Tibial nerve (tissue), 4 donors: ENCODE data around the gene ZDHHC8. TPM values are rescaled to one million over a fixed set of nuclear protein-coding genes. Genes with fewer than 3 reads are reported as not detected.

ENCODE experiments used
- DNase-seq, 2 donors: peaks; one replicate each; pipeline ENCODE4 v3.0.0-alpha.2; 2019; ENCODE audit warnings: low spot score in 2 of 2
- H3K27ac ChIP-seq, 4 donors: fragments of 200-600 bp; sonication (generic) in 3 of 4; one replicate each; pipeline ENCODE4 v1.5.1; 2017 to 2019; ENCODE audit warnings: mild to moderate bottlenecking in 1 of 4
- H3K27me3 ChIP-seq, 2 donors: fragments of 200-600 bp; sonication (generic) in 1 of 2; one replicate each; pipeline versions ENCODE4 v1.5.1 to v1.6.0; 2017 to 2019
- H3K36me3 ChIP-seq, 3 donors: fragments of 200-600 bp; sonication (generic); one replicate each; pipeline ENCODE4 v1.5.1; 2018 to 2019
- H3K4me1 ChIP-seq, 4 donors: fragments of 200-600 bp; sonication (generic) in 3 of 4; one replicate each; pipeline ENCODE4 v1.5.1; 2017 to 2019
- H3K4me3 ChIP-seq, 4 donors: fragments of 200-600 bp; sonication (generic) in 3 of 4; one replicate each; pipeline ENCODE4 v1.5.1; 2017 to 2019; ENCODE audit warnings: mild to moderate bottlenecking in 1 of 4, moderate library complexity in 1 of 4
- H3K9me3 ChIP-seq, 4 donors: fragments of 200-600 bp; sonication (generic) in 3 of 4; one replicate each; pipeline ENCODE4 v1.5.1; 2017 to 2019
- CTCF ChIP-seq, 5 experiments: fragments of 200-600 bp in 3 of 5; fragments of 450-650 bp in 2 of 5; sonication (generic) in 3 of 5; IDR thresholded peaks; one replicate each; pipeline ENCODE4 v1.5.1; 2016 to 2019; ENCODE audit warnings: antibody characterized with exemption in 5 of 5, mild to moderate bottlenecking in 3 of 5, moderate library complexity in 2 of 5
- EP300 ChIP-seq, 2 donors: sonication (generic); formaldehyde crosslinking; IDR thresholded peaks; one replicate each; pipeline ENCODE4 v1.6.1; 2017; ENCODE audit warnings: antibody characterized with exemption in 2 of 2, mild to moderate bottlenecking in 1 of 2
- POLR2A ChIP-seq, 2 donors: fragments of 450-650 bp; IDR thresholded peaks; one replicate each; pipeline ENCODE4 v1.6.1; 2017; ENCODE audit warnings: antibody characterized with exemption in 2 of 2, mild to moderate bottlenecking in 2 of 2, moderate library complexity in 2 of 2
- WGBS, 2 donors: methylation state at CpG; one replicate each; pipeline ENCODE4 v1.1.5; 2018; 5-methylcytosine and 5-hydroxymethylcytosine counted together
- total RNA-seq, 4 donors: library from RNA; depleted of rRNA; stranded (reverse); fragments of >200 nt; gene quantifications; one replicate each; pipeline ENCODE4 v1.1.0, GENCODE V29; 2016

ZDHHC8 gene
- total RNA-seq, 4 donors from 2014 or later, result 40.6 to 53.7 (median 47.4) TPM

GRCh38 chr22:20131859-20132685, 468 bp downstream of the ZDHHC8 start:
- no peaks in the 10 kb centered on the region for H3K9me3 ChIP-seq
- TF ChIP-seq EP300 (IDR thresholded peaks at IDR 0.05), result no peak
- TF ChIP-seq POLR2A (IDR thresholded peaks at IDR 0.05), result no peak
- TF ChIP-seq CTCF (IDR thresholded peaks at IDR 0.05), result no peak
- WGBS, 2 donors, result 0% methylated on average over 18 to 35 of the region's 72 CpGs
- no peak for DNase-seq
- peaks cover 0 to 64% (median 42%) of the 10 kb centered on the region in 4 donors for H3K4me1 ChIP-seq
- no peaks in the 10 kb centered on the region for H3K27me3 ChIP-seq
- peaks cover 0 to 11% (median 0%) of the 10 kb centered on the region in 3 donors for H3K36me3 ChIP-seq
- peak overlapping the region; percentile 66 to 94 (median 80) for H3K27ac ChIP-seq
- H3K4me3 ChIP-seq, result peak overlapping the region; percentile 80 to 99 (median 90)

GRCh38 chr22:20132686-20133246, 1.2 kb downstream of the ZDHHC8 start:
- peaks cover 0 to 4% (median 0%) of the 10 kb centered on the region in 3 donors for H3K36me3 ChIP-seq
- H3K9me3 ChIP-seq, result no peaks in the 10 kb centered on the region
- peak overlapping the region; percentile 66 to 94 (median 80) for H3K27ac ChIP-seq
- 57 to 67% methylated on average over 13 to 14 of the region's 16 CpGs for WGBS, 2 donors
- no peak for TF ChIP-seq CTCF (IDR thresholded peaks at IDR 0.05)
- TF ChIP-seq EP300 (IDR thresholded peaks at IDR 0.05), result no peak
- no peak for TF ChIP-seq POLR2A (IDR thresholded peaks at IDR 0.05)
- DNase-seq, result no peak
- peaks cover 0 to 71% (median 49%) of the 10 kb centered on the region in 4 donors for H3K4me1 ChIP-seq
- peak overlapping the region; percentile 80 to 99 (median 90) for H3K4me3 ChIP-seq
- no peaks in the 10 kb centered on the region for H3K27me3 ChIP-seq

- H3K4me1 ChIP-seq, result peaks cover 0 to 84% (median 56%) of the 10 kb centered on the region in 4 donors
- WGBS, 2 donors, result 72 to 77% methylated on average over 11 to 12 of the region's 12 CpGs
Measured at GRCh38 chr22:20133930-20134549, 2.4 kb downstream of the ZDHHC8 start.

GRCh38 chr22:20135265-20135664, 3.7 kb downstream of the ZDHHC8 start:
- H3K27me3 ChIP-seq, result no peaks in the 10 kb centered on the region
- no peak for DNase-seq
- WGBS, 2 donors, result 42 to 51% methylated on average over 4 of the region's 4 CpGs
- H3K27ac ChIP-seq, result peak overlapping the region; percentile 31 to 94 (median 67)
- no peaks in the 10 kb centered on the region for H3K9me3 ChIP-seq
- peaks cover 0 to 15% (median 0%) of the 10 kb centered on the region in 3 donors for H3K36me3 ChIP-seq
- peaks cover 0 to 84% (median 56%) of the 10 kb centered on the region in 4 donors for H3K4me1 ChIP-seq
- TF ChIP-seq CTCF (IDR thresholded peaks at IDR 0.05) (no peak), POLR2A (IDR thresholded peaks at IDR 0.05) (no peak), EP300 (IDR thresholded peaks at IDR 0.05) (no peak)
- no peak overlapping the region for H3K4me3 ChIP-seq

More at GRCh38 chr22:20133930-20134549, 2.4 kb downstream of the ZDHHC8 start:
- Histone ChIP-seq H3K36me3 (peaks cover 0 to 3% (median 0%) of the 10 kb centered on the region in 3 donors), H3K9me3 (no peaks in the 10 kb centered on the region), H3K27ac (peak overlapping the region in 3 of 4 donors; percentile 23 to 94 (median 85)), H3K27me3 (no peaks in the 10 kb centered on the region), H3K4me3 (peak overlapping the region in 2 of 4 donors; percentile 13 to 80)
- DNase-seq, result no peak
- TF ChIP-seq EP300 (IDR thresholded peaks at IDR 0.05), result no peak
- TF ChIP-seq POLR2A (IDR thresholded peaks at IDR 0.05), result no peak
- TF ChIP-seq CTCF (IDR thresholded peaks at IDR 0.05), result no peak
